HCT116 (cell line): ENCODE results near the gene NELL1.

ENCODE experiments used
- ATF3 ChIP-seq: IDR thresholded peaks from 2 replicates; pipeline ENCODE4 v1.6.1; 2012
- CBX3 ChIP-seq: IDR thresholded peaks from 2 replicates; pipeline ENCODE4 v1.6.1; 2012; ENCODE audit warnings: low read depth
- CTCF ChIP-seq, 3 experiments: fragments of 200-600 bp in 1 of 3; sonication (generic) in 1 of 3; IDR thresholded peaks in 2 of 3; conservative IDR thresholded peaks in 1 of 3; 2 replicates each; pipeline ENCODE4 v1.5.1; 2012 to 2017; ENCODE audit warnings: low read depth in 2 of 3, low read length in 2 of 3, antibody characterized with exemption in 1 of 3, borderline replicate concordance in 1 of 3, control low read depth in 1 of 3, mild to moderate bottlenecking in 1 of 3, mixed read lengths in 1 of 3, mixed run types in 1 of 3, moderate library complexity in 1 of 3; ENCODE audit not compliant: insufficient read depth in 1 of 3
- EGR1 ChIP-seq: IDR thresholded peaks from 2 replicates; pipeline ENCODE4 v1.6.1; 2012; ENCODE audit warnings: low read depth
- EZH2 ChIP-seq: fragments of 200-600 bp; sonication (generic); IDR thresholded peaks from 2 replicates; pipeline ENCODE4 v1.6.1; 2017; ENCODE audit warnings: antibody characterized with exemption, mixed run types
- EZH2phosphoT487 ChIP-seq: fragments of 200-600 bp; IDR thresholded peaks from 2 replicates; pipeline ENCODE4 v1.6.1; 2018; ENCODE audit warnings: antibody characterized with exemption, borderline replicate concordance
- POLR2A ChIP-seq: IDR thresholded peaks from 2 replicates; pipeline ENCODE4 v1.7.0; 2011; ENCODE audit warnings: borderline replicate concordance; ENCODE audit not compliant: insufficient read depth, insufficient read length; ENCODE audit errors: extremely low read depth
- POLR2AphosphoS5 ChIP-seq: IDR thresholded peaks from 2 replicates; pipeline ENCODE4 v1.6.1; 2011; ENCODE audit warnings: mild to moderate bottlenecking, low read depth, low read length, moderate library complexity
- RAD21 ChIP-seq: IDR thresholded peaks from 2 replicates; pipeline ENCODE4 v1.6.1; 2012; ENCODE audit warnings: low read depth, mild to moderate bottlenecking
- REST ChIP-seq: IDR thresholded peaks from 2 replicates; pipeline ENCODE4 v1.6.1; 2012; ENCODE audit warnings: low read depth
- SIN3A ChIP-seq: IDR thresholded peaks from 2 replicates; pipeline ENCODE4 v1.6.1; 2012; ENCODE audit warnings: low read depth
- SP1 ChIP-seq: IDR thresholded peaks from 2 replicates; pipeline ENCODE4 v1.6.1; 2012; ENCODE audit warnings: low read depth
- ZBTB33 ChIP-seq: IDR thresholded peaks from 2 replicates; pipeline ENCODE4 v1.6.1; 2011; ENCODE audit warnings: mild to moderate bottlenecking, low read length, moderate library complexity; ENCODE audit not compliant: insufficient replicate concordance; ENCODE audit errors: extremely low read depth
- ZNF274 ChIP-seq: fragments of 200-500 bp; sonication (Bioruptor generic); IDR thresholded peaks from 2 replicates; pipeline ENCODE4 v1.6.1; 2014; ENCODE audit warnings: mild to moderate bottlenecking, low read depth, low read length, inconsistent platforms

GRCh38 chr11:21534288-21534687 lies 864.9 kb downstream of the NELL1 start:
- no peak for TF ChIP-seq CBX3
- TF ChIP-seq ZNF274 = no peak
- no peak for TF ChIP-seq ATF3
- TF ChIP-seq CTCF (IDR thresholded peaks at IDR 0.05 in 2 of 3, conservative IDR thresholded peaks at IDR 0.05 in 1 of 3; ENCODE audit: borderline replicate concordance in 1 of 3, insufficient read depth in 1 of 3, low read depth in 2 of 3, low read length in 2 of 3) = no peak
- TF ChIP-seq EZH2phosphoT487 = no peak
- no peak for TF ChIP-seq POLR2AphosphoS5
- no peak for TF ChIP-seq SP1
- TF ChIP-seq RAD21 = no peak
- no peak for TF ChIP-seq POLR2A
- no peak for TF ChIP-seq ZBTB33
- no peak for TF ChIP-seq EZH2
- no peak for TF ChIP-seq SIN3A
- TF ChIP-seq REST = no peak
- no peak for TF ChIP-seq EGR1
